ENCODE results near the gene DERL3.
A peak's percentile ranks its signal among the peaks of the same experiment; 100 is the strongest.

The DERL3 gene

DNA sequence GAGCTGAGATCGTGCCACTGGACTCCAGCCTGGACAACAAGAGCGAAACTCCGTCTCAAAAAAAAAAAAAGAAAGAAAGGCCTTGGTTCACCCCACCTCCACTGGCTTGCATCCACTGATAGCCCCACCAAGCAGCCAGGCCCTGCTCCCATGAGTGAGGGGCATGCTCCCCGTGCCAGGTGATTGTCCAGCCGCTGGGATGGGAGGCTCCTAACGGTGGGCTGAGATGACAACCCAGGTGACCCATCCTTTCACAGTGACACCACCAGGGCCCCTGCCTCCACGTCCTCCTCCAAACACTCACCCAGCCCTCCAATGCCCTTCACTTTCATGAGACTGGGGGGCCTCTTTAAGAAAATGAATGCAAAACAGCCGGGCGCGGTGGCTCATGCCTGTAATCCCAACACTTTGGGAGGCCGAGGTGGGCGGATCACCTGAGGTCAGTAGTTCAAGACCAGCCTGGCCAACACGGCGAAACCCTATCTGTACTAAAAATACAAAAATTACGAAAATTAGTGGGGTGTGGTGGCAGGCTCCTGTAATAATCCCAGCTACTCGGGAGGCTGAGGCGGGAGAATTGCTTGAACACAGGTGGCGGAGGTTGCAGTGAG, 8.6 kb upstream of the DERL3 start:
- DNase-seq (ENCODE audit: low spot score), result no peak

- no peak for DNase-seq (ENCODE audit: low spot score)
These were observed 7.3 kb upstream of the DERL3 start for GRCh38 chr22:23846081-23846469.

- peak; percentile 13 for DNase-seq (ENCODE audit: low spot score)
These were observed 6.7 kb upstream of the DERL3 start for GRCh38 chr22:23845265-23846080.

GRCh38 chr22:23844739-23845202, 6.0 kb upstream of the DERL3 start:
- DNase-seq (ENCODE audit: low spot score), result no peak

DNA sequence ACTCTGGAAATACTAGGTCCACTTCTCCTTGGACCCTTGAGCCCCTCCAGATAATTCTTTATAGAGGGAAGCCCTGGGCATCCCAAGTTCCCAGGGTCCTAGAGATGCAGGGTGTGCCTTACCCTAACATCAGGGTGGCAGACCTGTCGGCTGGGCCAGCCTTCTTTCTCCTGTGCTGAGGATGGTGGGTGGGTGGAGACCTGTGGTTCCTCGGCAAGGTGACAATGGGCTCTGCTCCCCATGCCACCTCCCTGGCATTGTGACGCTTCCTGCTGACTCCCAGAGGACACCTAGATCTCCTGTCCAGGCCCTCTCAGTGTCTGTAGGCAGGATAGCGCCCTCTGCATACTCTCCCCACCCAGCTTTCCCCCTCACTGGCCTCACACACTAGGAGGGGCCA, 3.8 kb upstream of the DERL3 start:
- DNase-seq (ENCODE audit: low spot score), result no peak

- DNase-seq (ENCODE audit: low spot score), result no peak
These were observed 3.1 kb upstream of the DERL3 start for GRCh38 chr22:23841736-23842445.

- no peak for DNase-seq (ENCODE audit: low spot score)
These were observed 2.5 kb upstream of the DERL3 start for GRCh38 chr22:23841292-23841691.

DNA sequence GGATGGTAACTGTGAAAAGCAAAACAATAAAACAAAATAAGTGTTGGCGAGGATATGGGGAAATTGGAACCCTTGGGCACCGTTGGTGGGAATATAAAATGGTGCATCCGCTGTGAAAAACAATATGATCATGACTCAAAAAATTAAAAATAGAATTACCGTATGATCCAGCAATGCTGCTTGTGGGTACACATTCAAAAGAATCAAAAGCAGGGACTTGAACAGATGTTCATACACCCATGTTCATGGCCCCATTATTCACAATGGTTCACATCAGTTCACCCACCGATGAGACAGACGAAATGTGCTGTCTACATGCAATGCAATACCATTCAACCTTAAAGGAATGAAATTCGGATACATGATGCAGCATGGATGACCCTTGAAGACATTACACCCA, 1.2 kb upstream of the DERL3 start:
- no peak for DNase-seq (ENCODE audit: low spot score)

GRCh38 chr22:23837911-23838680, 710 bp downstream of the DERL3 start:
- no peak for DNase-seq (ENCODE audit: low spot score)

- no peak for DNase-seq (ENCODE audit: low spot score)
These were observed 1.3 kb downstream of the DERL3 start for GRCh38 chr22:23837496-23837859.

GRCh38 chr22:23836692-23837495, 1.9 kb downstream of the DERL3 start:
- DNase-seq (ENCODE audit: low spot score), result no peak

- DNase-seq (ENCODE audit: low spot score), result no peak
These were observed 2.5 kb downstream of the DERL3 start for GRCh38 chr22:23836281-23836680.

- no peak for DNase-seq (ENCODE audit: low spot score)
These were observed 3.2 kb downstream of the DERL3 start for GRCh38 chr22:23835484-23836144.

DNA sequence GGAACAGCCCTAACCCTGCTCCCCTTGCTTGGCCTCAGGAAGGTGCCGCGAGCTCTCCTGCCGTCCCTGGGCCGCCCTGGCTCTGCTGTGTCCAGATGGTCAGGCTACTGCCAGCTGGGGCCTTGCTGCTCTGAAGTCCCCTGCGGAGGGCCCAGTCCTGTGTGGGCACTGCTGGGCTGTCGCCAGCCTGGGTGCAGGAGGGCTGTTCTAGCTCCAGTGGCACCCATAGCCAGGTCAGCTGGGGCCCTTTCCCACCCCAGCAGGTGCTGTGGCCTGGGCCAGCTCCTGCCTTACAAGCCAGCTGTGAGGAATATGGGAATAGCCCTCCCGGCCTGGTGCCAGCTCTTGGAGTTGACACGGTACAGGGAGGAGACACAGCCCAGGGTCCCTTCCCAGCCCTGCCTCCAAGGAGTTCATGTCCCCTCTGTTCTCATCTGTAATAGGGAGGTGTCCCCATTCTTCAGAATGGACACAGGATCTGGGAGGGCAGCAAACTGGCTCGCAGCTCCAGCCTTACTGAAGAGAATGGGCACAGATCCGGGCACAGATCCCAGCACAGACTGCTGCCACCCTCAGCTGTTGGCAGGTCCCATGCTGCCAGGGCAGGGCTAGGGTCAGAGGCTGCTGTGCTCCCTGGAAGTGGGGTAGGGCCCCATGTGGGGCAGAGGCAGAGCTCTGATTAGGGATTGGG, 3.9 kb downstream of the DERL3 start:
- no peak for DNase-seq (ENCODE audit: low spot score)

GRCh38 chr22:23834406-23834792, 4.4 kb downstream of the DERL3 start:
- no peak for DNase-seq (ENCODE audit: low spot score)

DNA sequence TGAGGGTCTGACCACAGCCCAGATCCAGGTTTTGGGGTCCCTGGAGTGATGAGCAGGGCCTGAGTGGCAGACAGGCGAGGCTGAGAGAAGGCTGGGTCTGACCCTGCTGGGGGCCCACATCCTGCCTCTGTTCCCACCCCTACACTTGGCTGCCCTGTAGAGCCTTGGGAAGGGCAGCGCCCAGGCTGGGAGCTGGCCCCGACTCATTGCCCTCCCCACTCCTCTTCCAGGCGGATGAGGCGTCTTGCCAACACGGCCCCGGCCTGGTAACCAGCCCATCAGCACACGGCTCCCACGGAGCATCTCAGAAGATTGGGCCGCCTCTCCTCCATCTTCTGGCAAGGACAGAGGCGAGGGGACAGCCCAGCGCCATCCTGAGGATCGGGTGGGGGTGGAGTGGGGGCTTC, 4.9 kb downstream of the DERL3 start:
- no peak for DNase-seq (ENCODE audit: low spot score)

DNA sequence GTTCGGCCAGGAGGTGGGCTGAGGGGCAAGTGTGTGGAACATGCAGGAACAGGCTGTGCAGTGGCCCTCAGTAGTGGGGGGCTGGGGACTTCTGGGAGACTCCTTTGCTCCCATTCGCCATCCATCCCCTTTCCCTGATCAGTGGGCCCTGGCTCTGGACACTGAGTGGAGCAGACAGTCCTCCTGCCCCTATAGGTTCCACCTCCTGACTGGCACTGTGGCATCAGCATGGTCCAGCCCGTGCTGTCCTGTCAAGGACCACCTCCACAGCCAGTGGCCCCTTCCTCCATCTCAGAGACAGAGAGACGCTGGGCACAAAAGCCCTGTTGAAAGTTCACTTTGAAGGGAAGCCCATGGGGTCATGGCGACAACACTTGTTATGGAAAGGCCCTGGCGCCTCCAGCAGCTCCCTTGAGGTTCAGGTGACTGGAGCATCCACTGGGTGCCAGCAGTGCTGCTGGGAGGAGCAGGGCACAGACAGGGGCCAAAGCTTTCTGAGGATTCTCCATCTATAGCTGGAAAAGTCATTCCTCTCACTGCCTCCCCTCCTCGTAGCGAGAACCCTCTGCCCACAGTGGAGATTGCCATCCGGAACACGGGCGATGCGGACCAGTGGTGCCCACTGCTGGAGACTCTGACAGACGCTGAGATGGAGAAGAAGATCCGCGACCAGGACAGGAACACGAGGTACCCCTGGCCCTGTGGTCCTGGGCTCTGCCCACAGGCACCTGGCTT, 5.6 kb downstream of the DERL3 start:
- DNase-seq (ENCODE audit: low spot score), result no peak

DNA sequence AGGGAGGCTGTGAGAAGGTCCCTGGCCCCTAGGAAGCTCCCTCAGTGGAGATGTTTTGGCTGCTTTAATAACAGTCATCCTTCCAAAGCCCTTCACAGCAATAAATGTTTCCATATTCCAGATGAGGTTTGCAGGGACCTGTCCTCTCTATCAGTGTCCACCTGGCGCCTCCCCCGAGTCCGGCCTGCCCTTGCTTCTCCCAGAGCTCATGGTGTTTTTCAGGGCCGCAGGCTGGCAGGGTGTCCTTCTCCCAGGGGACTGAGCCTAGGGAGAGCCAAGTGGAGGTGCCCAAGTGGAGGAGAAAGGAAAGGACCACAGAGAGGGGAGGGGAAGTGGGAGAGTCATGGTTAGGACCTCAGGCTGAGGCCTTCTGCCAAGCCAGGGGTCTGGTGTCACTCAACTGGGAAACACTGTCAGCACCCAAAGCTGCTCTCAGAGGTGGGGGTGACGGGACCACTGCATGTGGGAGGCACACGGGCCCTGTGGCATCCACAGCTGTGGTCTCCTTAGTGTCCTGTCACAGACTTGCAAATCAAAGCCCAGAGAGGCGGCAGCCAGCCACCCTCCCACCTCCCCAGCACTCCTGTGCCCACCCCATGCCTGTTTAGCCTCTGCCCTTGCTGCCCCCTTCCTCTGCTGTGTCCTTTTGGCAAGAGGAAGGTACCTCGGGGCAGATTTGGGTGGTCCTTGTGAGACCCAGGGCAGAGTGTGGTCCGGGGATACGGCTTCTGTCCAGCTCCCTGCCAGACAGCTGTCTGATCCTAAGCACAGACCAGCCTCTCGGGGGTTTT, 6.4 kb downstream of the DERL3 start:
- no peak for DNase-seq (ENCODE audit: low spot score)

DNA sequence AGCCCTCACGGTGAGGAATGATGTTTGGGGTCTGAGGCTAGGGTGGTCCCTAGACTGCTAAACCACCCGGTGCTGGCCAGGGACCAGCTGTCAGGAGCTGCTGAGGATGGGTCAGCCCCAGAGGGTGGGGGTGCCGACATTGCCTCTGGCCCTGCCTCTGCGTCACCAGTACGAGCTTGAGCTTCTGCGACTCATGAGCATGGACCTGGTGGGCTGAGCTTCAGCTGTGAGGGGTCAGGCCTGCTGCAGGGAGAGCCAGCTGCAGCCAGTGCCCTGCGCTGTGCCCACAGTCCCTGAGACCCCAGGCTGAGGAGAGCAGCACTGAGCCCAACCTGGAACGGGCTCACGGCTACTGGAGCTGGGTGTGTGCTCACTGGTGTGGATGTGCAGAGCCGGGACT, 7.0 kb downstream of the DERL3 start:
- no peak for DNase-seq (ENCODE audit: low spot score)
